ENCODE measurements around the gene BRD7. TPM values are rescaled to one million over a fixed set of nuclear protein-coding genes. Genes with fewer than 3 reads are reported as not detected.
A peak's percentile ranks its signal among the peaks of the same experiment; 100 is the strongest.

The BRD7 gene
- total and polyA plus RNA-seq, 2 donors (not counting 1 experiment from before 2014, with no cell fraction given): 29.8 to 64.5 TPM

DNA sequence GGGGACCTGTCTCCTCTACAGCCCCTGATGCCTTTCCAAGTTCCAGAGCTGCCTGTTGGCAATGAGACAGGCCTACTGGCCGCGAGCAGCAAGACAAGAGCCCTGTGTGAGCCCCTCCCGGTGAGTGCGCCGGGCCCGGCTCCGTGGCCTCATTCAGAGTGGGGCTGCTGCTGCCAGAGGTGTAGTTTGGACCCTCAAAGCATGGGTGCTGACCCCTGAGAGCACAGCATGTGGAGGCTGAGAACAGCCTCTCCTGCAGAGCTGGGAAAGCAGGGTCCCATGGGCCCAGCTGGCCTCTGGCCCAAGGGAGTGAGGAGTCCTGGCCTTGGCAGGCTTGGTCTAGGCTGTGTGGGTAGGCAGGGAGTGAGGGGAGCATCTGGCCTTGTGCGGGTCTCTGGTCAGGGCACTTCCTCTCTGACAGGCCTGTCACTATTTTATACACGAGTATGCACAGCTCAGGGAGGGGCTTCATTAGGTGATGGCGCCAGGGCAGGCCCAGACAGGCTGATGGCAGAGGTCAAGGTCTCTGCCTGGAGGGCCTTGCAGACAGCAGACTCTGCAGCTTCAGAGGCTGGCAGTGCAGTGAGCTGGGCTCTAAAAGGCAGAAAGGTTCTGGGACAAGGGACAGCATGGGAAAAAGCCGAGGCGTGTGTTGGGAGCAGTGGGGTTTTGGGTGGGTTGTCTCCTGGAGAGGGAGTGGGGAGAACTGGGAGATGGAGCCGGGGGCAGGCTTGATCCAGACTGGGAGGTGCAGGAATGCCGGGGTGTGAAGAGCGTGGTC is 59.1 kb downstream of the BRD7 start:
- Mint-ChIP-seq H3K27me3 (no peaks in the 10 kb centered on the region), H3K9me3 (ENCODE audit: insufficient read depth) (no peaks in the 10 kb centered on the region), H3K4me3 (no peak overlapping the region), H3K27ac (peak overlapping the region; percentile 76), H3K4me1 (peaks cover 11% of the 10 kb centered on the region)
- no peak for TF ChIP-seq EZH2 (IDR thresholded peaks at IDR 0.05; ENCODE audit: borderline replicate concordance, insufficient read depth, low read depth, low read length, poor library complexity, severe bottlenecking)
- TF ChIP-seq, protein P1, sequence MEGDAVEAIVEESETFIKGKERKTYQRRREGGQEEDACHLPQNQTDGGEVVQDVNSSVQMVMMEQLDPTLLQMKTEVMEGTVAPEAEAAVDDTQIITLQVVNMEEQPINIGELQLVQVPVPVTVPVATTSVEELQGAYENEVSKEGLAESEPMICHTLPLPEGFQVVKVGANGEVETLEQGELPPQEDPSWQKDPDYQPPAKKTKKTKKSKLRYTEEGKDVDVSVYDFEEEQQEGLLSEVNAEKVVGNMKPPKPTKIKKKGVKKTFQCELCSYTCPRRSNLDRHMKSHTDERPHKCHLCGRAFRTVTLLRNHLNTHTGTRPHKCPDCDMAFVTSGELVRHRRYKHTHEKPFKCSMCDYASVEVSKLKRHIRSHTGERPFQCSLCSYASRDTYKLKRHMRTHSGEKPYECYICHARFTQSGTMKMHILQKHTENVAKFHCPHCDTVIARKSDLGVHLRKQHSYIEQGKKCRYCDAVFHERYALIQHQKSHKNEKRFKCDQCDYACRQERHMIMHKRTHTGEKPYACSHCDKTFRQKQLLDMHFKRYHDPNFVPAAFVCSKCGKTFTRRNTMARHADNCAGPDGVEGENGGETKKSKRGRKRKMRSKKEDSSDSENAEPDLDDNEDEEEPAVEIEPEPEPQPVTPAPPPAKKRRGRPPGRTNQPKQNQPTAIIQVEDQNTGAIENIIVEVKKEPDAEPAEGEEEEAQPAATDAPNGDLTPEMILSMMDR (IDR thresholded peaks at IDR 0.05): no peak
- WGBS (ENCODE audit: insufficient coverage): 90% methylated on average over 14 of the region's 15 CpGs
- CTCF ChIA-PET: interaction anchor here (1.6 kb wide), 1 partner anchor 45 kb away, joined by 6 read pairs; no protein-coding TSS in a partner anchor
- H3K27me3 ChIP-seq (replicated peaks in 1 of 4; ENCODE audit: control extremely low read depth in 1 of 4, control insufficient read depth in 3 of 4, insufficient read depth in 4 of 4, low read length in 3 of 4): no peaks in the 10 kb centered on the region
- no peak overlapping the region for H3K9ac ChIP-seq (ENCODE audit: low read length)
- peaks cover 5 to 8% of the 10 kb centered on the region in 2 donors for H3K4me1 ChIP-seq (ENCODE audit: control insufficient read depth in 2 of 2, insufficient read depth in 2 of 2, low read length in 2 of 2)
- no peak for ATAC-seq (ENCODE audit: low read depth)
- no peak overlapping the region for H3K4me2 ChIP-seq (replicated peaks; ENCODE audit: low read depth, low read length, poor library complexity, severe bottlenecking)
- peaks cover 16 to 85% of the 10 kb centered on the region in 2 experiments for H3K36me3 ChIP-seq (replicated peaks in 1 of 2; ENCODE audit: control extremely low read depth in 1 of 2, control insufficient read depth in 1 of 2, extremely low read depth in 1 of 2, insufficient read depth in 2 of 2, low read length in 1 of 2)
- H2AFZ ChIP-seq (ENCODE audit: insufficient read depth, low read depth, low read length, poor library complexity, severe bottlenecking): no peak overlapping the region
- no peak overlapping the region for H3K4me3 ChIP-seq (ENCODE audit: control extremely low read depth in 1 of 5, extremely low read depth in 1 of 5, insufficient read depth in 1 of 5, low read depth in 2 of 5, low read length in 4 of 5)
- no peak for DNase-seq
- POLR2A ChIA-PET: no interaction called here
- H3K9me3 ChIP-seq (ENCODE audit: control extremely low read depth in 1 of 3, control insufficient read depth in 2 of 3, insufficient read depth in 1 of 3, low read length in 2 of 3): no peaks in the 10 kb centered on the region
- H3K27ac ChIP-seq (ENCODE audit: low read length in 2 of 2): peak overlapping the region in 1 of 2 donors; percentile 28
- intact Hi-C loops (cut with micrococcal nuclease): no loop called here
- H3K79me2 ChIP-seq (ENCODE audit: control insufficient read depth, insufficient read depth, low read length): no peaks in the 10 kb centered on the region
- peaks cover 16% of the 10 kb centered on the region for H4K20me1 ChIP-seq (ENCODE audit: control insufficient read depth, insufficient read depth, low read length, poor library complexity, severe bottlenecking)

GRCh38 chr16:50309156-50309526 is 59.6 kb downstream of the BRD7 start:
- DNase-seq (no peak), ATAC-seq (ENCODE audit: low read depth) (no peak)
- intact Hi-C loops (cut with micrococcal nuclease): no loop called here
- CTCF ChIA-PET: interaction anchor here (0.9 to 1.6 kb wide), 3 partner anchors 45 to 415 kb away, joined by 3 to 6 read pairs (median 4); no protein-coding TSS in a partner anchor
- H3K79me2 ChIP-seq (ENCODE audit: control insufficient read depth, insufficient read depth, low read length): no peaks in the 10 kb centered on the region
- no peaks in the 10 kb centered on the region for H3K27me3 ChIP-seq (replicated peaks in 1 of 4; ENCODE audit: control extremely low read depth in 1 of 4, control insufficient read depth in 3 of 4, insufficient read depth in 4 of 4, low read length in 3 of 4)
- H3K9me3 ChIP-seq (ENCODE audit: control extremely low read depth in 1 of 3, control insufficient read depth in 2 of 3, insufficient read depth in 1 of 3, low read length in 2 of 3): no peaks in the 10 kb centered on the region
- POLR2A ChIA-PET: no interaction called here
- no peak overlapping the region for H3K4me3 ChIP-seq (ENCODE audit: control extremely low read depth in 1 of 5, extremely low read depth in 1 of 5, insufficient read depth in 1 of 5, low read depth in 2 of 5, low read length in 4 of 5)
- H3K4me2 ChIP-seq (replicated peaks; ENCODE audit: low read depth, low read length, poor library complexity, severe bottlenecking): no peak overlapping the region
- TF ChIP-seq, protein P1 (IDR thresholded peaks at IDR 0.05): no peak
- H3K4me1 Mint-ChIP-seq: peaks cover 11% of the 10 kb centered on the region
- H3K27ac Mint-ChIP-seq: no peak overlapping the region
- peaks cover 14 to 85% of the 10 kb centered on the region in 2 experiments for H3K36me3 ChIP-seq (replicated peaks in 1 of 2; ENCODE audit: control extremely low read depth in 1 of 2, control insufficient read depth in 1 of 2, extremely low read depth in 1 of 2, insufficient read depth in 2 of 2, low read length in 1 of 2)
- H3K27ac ChIP-seq (ENCODE audit: low read length in 2 of 2): peak overlapping the region in 1 of 2 donors; percentile 28
- peaks cover 5 to 8% of the 10 kb centered on the region in 2 donors for H3K4me1 ChIP-seq (ENCODE audit: control insufficient read depth in 2 of 2, insufficient read depth in 2 of 2, low read length in 2 of 2)
- H3K9ac ChIP-seq (ENCODE audit: low read length): no peak overlapping the region
- WGBS (ENCODE audit: insufficient coverage): 97% methylated on average over 10 of the region's 11 CpGs
- H3K4me3 Mint-ChIP-seq: no peak overlapping the region
- no peak overlapping the region for H2AFZ ChIP-seq (ENCODE audit: insufficient read depth, low read depth, low read length, poor library complexity, severe bottlenecking)
- no peaks in the 10 kb centered on the region for H3K27me3 Mint-ChIP-seq
- peaks cover 22% of the 10 kb centered on the region for H4K20me1 ChIP-seq (ENCODE audit: control insufficient read depth, insufficient read depth, low read length, poor library complexity, severe bottlenecking)
- no peaks in the 10 kb centered on the region for H3K9me3 Mint-ChIP-seq (ENCODE audit: insufficient read depth)
